H1 (cell line): ENCODE measurements around the gene KLF13. TPM values are rescaled to one million over a fixed set of nuclear protein-coding genes. Genes with fewer than 3 reads are reported as not detected.

Experiments used
- HDAC2 ChIP-seq, 2 experiments: fragments of 300-600 bp in 1 of 2; sonication (generic) in 1 of 2; IDR thresholded peaks; 2 replicates each; pipeline ENCODE4 v1.6.1; 2011 to 2012; ENCODE audit warnings: low read depth in 2 of 2, low read length in 2 of 2, mild to moderate bottlenecking in 2 of 2, moderate library complexity in 2 of 2, borderline replicate concordance in 1 of 2, inconsistent platforms in 1 of 2
- SP2 ChIP-seq: IDR thresholded peaks from 2 replicates; pipeline ENCODE4 v1.6.1; 2012; ENCODE audit warnings: mild to moderate bottlenecking, low read length, inconsistent platforms
- YY1 ChIP-seq: IDR thresholded peaks from 2 replicates; pipeline ENCODE4 v1.6.1; 2011; ENCODE audit warnings: low read depth, mild to moderate bottlenecking, low read length
- polyA plus RNA-seq, 7 experiments: library from polyadenylated mRNA; depleted of rRNA in 3 of 7; stranded (reverse) in 5 of 7; unstranded in 2 of 7; fragments of >200 nt in 5 of 7; fragments of 200-250 nt in 2 of 7; gene quantifications; 1 replicate in 5 of 7; 2 replicates in 1 of 7; 4 replicates in 1 of 7; pipeline versions ENCODE4 v1.2.1 to v1.2.3, GENCODE V29; 2011 to 2013; ENCODE audit warnings: missing spikeins in 2 of 7, mixed read lengths in 2 of 7
- total RNA-seq: library from RNA; stranded (reverse); fragmentation: NEBNext Ultra II Directional; extraction: Animal tissue kit (Norgen Biotek cat#: 25700); gene quantifications from 2 replicates; pipeline ENCODE4 v1.2.1, GENCODE V29; 2021

Gene KLF13
- total and polyA plus RNA-seq, 2 of the 8 experiments (the other 6 are each of a cell fraction or from before 2014, with no cell fraction given) = 18.3 to 33.4 TPM

DNA sequence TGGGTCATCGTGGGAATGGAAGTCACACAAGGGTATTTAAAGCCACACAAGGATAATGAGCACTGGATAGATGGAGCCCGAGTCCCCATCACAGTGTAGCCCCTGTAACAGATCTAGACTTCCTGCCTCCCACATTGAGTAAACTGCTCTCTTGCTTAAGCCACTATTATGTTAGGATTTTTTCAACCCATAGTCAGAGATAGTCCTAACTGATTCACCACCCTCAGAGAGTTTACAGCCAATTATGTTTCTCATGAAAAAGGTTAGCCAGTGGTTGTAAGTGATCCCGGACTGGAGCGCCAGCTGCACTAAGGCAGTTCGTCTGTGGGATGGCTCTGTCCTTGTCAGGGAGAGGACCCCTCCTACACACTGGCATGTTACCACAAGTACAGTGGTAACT lies 77.0 kb downstream of the KLF13 start (continued):
- TF ChIP-seq HDAC2 (IDR thresholded peaks at IDR 0.05; ENCODE audit: borderline replicate concordance in 1 of 2, low read depth in 2 of 2, low read length in 2 of 2) = no peak
- TF ChIP-seq YY1 = no peak
- TF ChIP-seq SP2 = no peak
- TF ChIP-seq, all 59 proteins: peak for 0
